A172 (cell line): ENCODE measurements around the gene MRTO4. TPM values are rescaled to one million over a fixed set of nuclear protein-coding genes. Genes with fewer than 3 reads are reported as not detected.

Source experiments
- DNase-seq: peaks from one replicate; pipeline ENCODE4 v3.0.0-alpha.2; 2015; ENCODE audit warnings: low spot score
- total RNA-seq: library from RNA; depleted of rRNA; stranded (reverse); fragments of >200 nt; shearing (Covaris generic); gene quantifications from 2 replicates; pipeline ENCODE4 v1.2.3, GENCODE V29; 2014; rRNA removed

The MRTO4 gene
- total RNA-seq, 1 experiment from 2014 or later: 51.9 TPM

- DNase-seq: peak; percentile 22
Observed at GRCh38 chr1:19309123-19309813, 57.7 kb downstream of the MRTO4 start.

Other genes with a start within 250 kb of the MRTO4 start
- 52.4 and 66.5 TPM in 2 replicates for gene UBR4, start 41.5 kb upstream of the MRTO4 start, total RNA-seq
- 31.9 and 35.8 TPM in 2 replicates for gene EMC1, start 281 bp upstream of the MRTO4 start, total RNA-seq
- 0.12 TPM in 1 of 2 replicates, not detected in the other for gene AKR7A3, start 37.0 kb downstream of the MRTO4 start, total RNA-seq
- gene AKR7A2, start 60.3 kb downstream of the MRTO4 start, total RNA-seq: 90.9 and 96.0 TPM in 2 replicates
- gene SLC66A1, start 60.5 kb downstream of the MRTO4 start, total RNA-seq: 18.3 and 20.5 TPM in 2 replicates
- 40.0 and 68.8 TPM in 2 replicates for gene CAPZB, start 233.7 kb downstream of the MRTO4 start, total RNA-seq